Neural progenitor cell (in vitro differentiated cells): ENCODE data around the gene NHSL1. TPM values are rescaled to one million over a fixed set of nuclear protein-coding genes. Genes with fewer than 3 reads are reported as not detected.

Experiments
- DNase-seq: peaks from one replicate; pipeline ENCODE4 v3.0.0-alpha.2; 2016; ENCODE audit warnings: low spot score
- H2AFZ ChIP-seq: fragments of 200-600 bp; sonication (generic); replicated peaks from 2 replicates; pipeline ENCODE4 v1.6.1; 2016; ENCODE audit warnings: antibody characterized with exemption
- H3F3A ChIP-seq: fragments of 200-600 bp; sonication (generic); 2 replicates; pipeline ENCODE4 v1.6.1; 2016; ENCODE audit warnings: antibody characterized with exemption, low read depth
- H3K27ac ChIP-seq: fragments of 200-600 bp; sonication (generic); 2 replicates; pipeline ENCODE4 v1.5.1; 2016; ENCODE audit warnings: mild to moderate bottlenecking
- H3K27me3 ChIP-seq: fragments of 200-600 bp; sonication (generic); 2 replicates; pipeline ENCODE4 v1.6.1; 2016; ENCODE audit warnings: mild to moderate bottlenecking, moderate library complexity
- H3K36me3 ChIP-seq: fragments of 200-600 bp; sonication (generic); 2 replicates; pipeline ENCODE4 v1.5.1; 2016
- H3K4me1 ChIP-seq: fragments of 200-600 bp; sonication (generic); 2 replicates; pipeline ENCODE4 v1.6.1; 2016; ENCODE audit warnings: mixed run types
- H3K4me2 ChIP-seq: fragments of 200-600 bp; sonication (generic); 2 replicates; pipeline ENCODE4 v1.6.1; 2016
- H3K4me3 ChIP-seq: fragments of 200-600 bp; sonication (generic); 2 replicates; pipeline ENCODE4 v1.5.1; 2016
- H3K79me2 ChIP-seq: fragments of 200-600 bp; sonication (generic); 2 replicates; pipeline ENCODE4 v1.6.1; 2016; ENCODE audit warnings: low read depth
- H3K9ac ChIP-seq: fragments of 200-600 bp; sonication (generic); 2 replicates; pipeline ENCODE4 v1.6.1; 2016
- H3K9me3 ChIP-seq: fragments of 200-600 bp; sonication (generic); 2 replicates; pipeline ENCODE4 v1.5.1; 2016; ENCODE audit warnings: low read depth
- H4K20me1 ChIP-seq: fragments of 200-600 bp; sonication (generic); 2 replicates; pipeline ENCODE4 v1.6.1; 2016; ENCODE audit warnings: low read depth
- H3K27ac Mint-ChIP-seq: 3 replicates; pipeline ENCODE4 v1.8.0; 2021; ENCODE audit warnings: mixed read lengths
- H3K27me3 Mint-ChIP-seq: 2 replicates; pipeline ENCODE4 v1.8.0; 2022; ENCODE audit warnings: low read depth, mild to moderate bottlenecking, inconsistent platforms, moderate library complexity, mixed read lengths; ENCODE audit not compliant: insufficient read depth
- H3K36me3 Mint-ChIP-seq: 3 replicates; pipeline ENCODE4 v1.8.0; 2021; ENCODE audit warnings: mixed read lengths
- H3K4me1 Mint-ChIP-seq: 3 replicates; pipeline ENCODE4 v1.8.0; 2021; ENCODE audit warnings: mixed read lengths
- H3K4me3 Mint-ChIP-seq: 3 replicates; pipeline ENCODE4 v1.8.0; 2021; ENCODE audit warnings: mild to moderate bottlenecking, moderate library complexity, mixed read lengths
- H3K9me3 Mint-ChIP-seq: 3 replicates; pipeline ENCODE4 v1.8.0; 2020; ENCODE audit warnings: mixed read lengths
- EZH2 ChIP-seq: fragments of 200-600 bp; sonication (generic); IDR thresholded peaks from 2 replicates; pipeline ENCODE4 v1.6.1; 2017; ENCODE audit warnings: antibody characterized with exemption, mild to moderate bottlenecking, moderate library complexity
- EZH2phosphoT487 ChIP-seq: fragments of 200-600 bp; sonication (generic); IDR thresholded peaks from 2 replicates; pipeline ENCODE4 v1.6.1; 2017; ENCODE audit warnings: antibody characterized with exemption
- total RNA-seq: library from RNA; depleted of rRNA; stranded (reverse); fragments of >200 nt; gene quantifications from 2 replicates; pipeline ENCODE4 v1.2.3, GENCODE V29; 2015; ENCODE audit warnings: low replicate concordance
- TF ChIP-seq, protein P1 (sequence below): fragments of 200-600 bp; sonication (generic); IDR thresholded peaks from 2 replicates; pipeline ENCODE4 v1.5.1; 2017; ENCODE audit warnings: antibody characterized with exemption, mild to moderate bottlenecking

Gene NHSL1
- total RNA-seq, 1 donor from 2014 or later = 12.1 TPM

DNA sequence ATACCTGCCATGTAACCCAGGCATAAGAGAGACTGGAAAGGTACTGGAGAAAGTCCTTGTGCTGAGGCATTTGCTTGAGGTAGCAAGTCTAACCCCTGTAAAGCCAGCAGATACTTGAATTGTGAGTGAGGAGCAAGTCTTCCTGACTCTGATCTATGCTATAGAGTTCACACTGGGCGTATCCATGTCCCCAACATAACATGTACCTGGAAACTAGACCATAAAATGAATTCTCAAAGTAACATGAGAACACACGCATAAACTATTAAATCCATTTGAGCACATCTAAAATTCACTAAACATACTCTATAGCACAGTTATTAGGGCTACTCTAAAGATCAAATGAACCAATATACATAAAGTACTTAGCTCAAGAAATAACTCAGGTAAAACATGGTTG lies 2.0 kb downstream of the NHSL1 start:
- Histone ChIP-seq H2AFZ (no peak overlapping the region), H3K4me1 (peaks cover 51% of the 10 kb centered on the region), H3K4me2 (no peak overlapping the region), H4K20me1 (peaks cover 38% of the 10 kb centered on the region), H3K79me2 (peaks cover 32% of the 10 kb centered on the region), H3K27ac (no peak overlapping the region), H3K27me3 (no peaks in the 10 kb centered on the region), H3F3A (peaks cover 20% of the 10 kb centered on the region), H3K36me3 (no peaks in the 10 kb centered on the region), H3K4me3 (no peak overlapping the region), H3K9ac (no peak overlapping the region), H3K9me3 (no peaks in the 10 kb centered on the region)
- H3K4me3 Mint-ChIP-seq = peak overlapping the region; percentile 85
- peaks cover 16% of the 10 kb centered on the region for H3K36me3 Mint-ChIP-seq
- peak overlapping the region; percentile 87 for H3K27ac Mint-ChIP-seq
- no peaks in the 10 kb centered on the region for H3K9me3 Mint-ChIP-seq
- no peaks in the 10 kb centered on the region for H3K27me3 Mint-ChIP-seq
- no peak for DNase-seq
- TF ChIP-seq EZH2phosphoT487 (no peak), EZH2 (no peak)
- TF ChIP-seq, protein P1, sequence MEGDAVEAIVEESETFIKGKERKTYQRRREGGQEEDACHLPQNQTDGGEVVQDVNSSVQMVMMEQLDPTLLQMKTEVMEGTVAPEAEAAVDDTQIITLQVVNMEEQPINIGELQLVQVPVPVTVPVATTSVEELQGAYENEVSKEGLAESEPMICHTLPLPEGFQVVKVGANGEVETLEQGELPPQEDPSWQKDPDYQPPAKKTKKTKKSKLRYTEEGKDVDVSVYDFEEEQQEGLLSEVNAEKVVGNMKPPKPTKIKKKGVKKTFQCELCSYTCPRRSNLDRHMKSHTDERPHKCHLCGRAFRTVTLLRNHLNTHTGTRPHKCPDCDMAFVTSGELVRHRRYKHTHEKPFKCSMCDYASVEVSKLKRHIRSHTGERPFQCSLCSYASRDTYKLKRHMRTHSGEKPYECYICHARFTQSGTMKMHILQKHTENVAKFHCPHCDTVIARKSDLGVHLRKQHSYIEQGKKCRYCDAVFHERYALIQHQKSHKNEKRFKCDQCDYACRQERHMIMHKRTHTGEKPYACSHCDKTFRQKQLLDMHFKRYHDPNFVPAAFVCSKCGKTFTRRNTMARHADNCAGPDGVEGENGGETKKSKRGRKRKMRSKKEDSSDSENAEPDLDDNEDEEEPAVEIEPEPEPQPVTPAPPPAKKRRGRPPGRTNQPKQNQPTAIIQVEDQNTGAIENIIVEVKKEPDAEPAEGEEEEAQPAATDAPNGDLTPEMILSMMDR = no peak
- peaks cover 78% of the 10 kb centered on the region for H3K4me1 Mint-ChIP-seq

DNA sequence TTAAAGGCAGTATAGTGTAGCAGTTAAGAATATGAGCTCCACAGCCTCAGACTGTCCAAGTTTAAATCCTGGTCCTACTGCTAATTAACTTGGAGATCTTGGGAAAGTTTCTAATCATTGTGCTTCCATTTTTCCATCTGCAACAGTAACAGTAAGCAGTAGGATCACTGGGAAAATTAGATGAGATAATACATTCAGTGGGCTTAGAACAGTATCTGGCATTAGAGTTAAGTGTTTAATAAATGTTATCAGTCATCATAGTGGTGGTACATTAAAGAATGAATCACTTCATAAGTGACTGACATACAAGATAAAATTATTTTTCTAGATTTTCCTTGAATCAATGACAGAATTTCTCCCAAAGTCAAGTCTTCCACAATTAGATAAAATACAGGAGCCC lies 5.0 kb downstream of the NHSL1 start:
- Histone ChIP-seq H3K4me2 (no peak overlapping the region), H2AFZ (no peak overlapping the region), H3K9me3 (no peaks in the 10 kb centered on the region), H4K20me1 (peaks cover 26% of the 10 kb centered on the region), H3K36me3 (no peaks in the 10 kb centered on the region), H3K9ac (no peak overlapping the region), H3K79me2 (peaks cover 32% of the 10 kb centered on the region), H3K27me3 (no peaks in the 10 kb centered on the region), H3K4me3 (no peak overlapping the region), H3F3A (peaks cover 4% of the 10 kb centered on the region), H3K27ac (no peak overlapping the region), H3K4me1 (peaks cover 41% of the 10 kb centered on the region)
- no peaks in the 10 kb centered on the region for H3K27me3 Mint-ChIP-seq
- no peaks in the 10 kb centered on the region for H3K9me3 Mint-ChIP-seq
- H3K27ac Mint-ChIP-seq = no peak overlapping the region
- DNase-seq = no peak
- H3K4me1 Mint-ChIP-seq = peaks cover 63% of the 10 kb centered on the region
- H3K4me3 Mint-ChIP-seq = no peak overlapping the region
- peaks cover 16% of the 10 kb centered on the region for H3K36me3 Mint-ChIP-seq
- TF ChIP-seq, protein P1 = no peak
- TF ChIP-seq EZH2phosphoT487 (no peak), EZH2 (no peak)

DNA sequence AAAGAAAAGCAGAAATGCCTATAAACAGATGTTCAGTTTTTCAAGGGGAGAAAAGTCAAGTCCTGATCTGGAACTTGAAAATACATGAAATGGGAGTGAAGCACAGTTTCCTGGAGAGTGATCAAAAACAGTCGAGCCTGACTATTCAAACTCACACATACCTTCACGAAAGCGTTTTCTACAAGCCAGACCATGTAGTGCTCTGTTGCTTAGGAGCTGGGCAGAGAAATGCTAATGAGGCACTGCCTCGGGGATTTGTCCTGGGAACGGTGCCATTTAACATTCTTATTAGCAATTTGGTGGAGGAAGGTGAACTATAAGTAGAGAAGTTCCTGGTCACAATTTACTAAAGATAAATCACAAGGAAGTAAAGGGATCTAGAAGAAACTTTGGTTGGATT lies 5.9 kb downstream of the NHSL1 start:
- peak overlapping the region; percentile 95 for H3K27ac Mint-ChIP-seq
- TF ChIP-seq EZH2 (no peak), EZH2phosphoT487 (no peak)
- TF ChIP-seq, protein P1 = no peak
- H3K36me3 Mint-ChIP-seq = peaks cover 21% of the 10 kb centered on the region
- DNase-seq = peak; percentile 43
- Histone ChIP-seq H2AFZ (no peak overlapping the region), H3K4me1 (peaks cover 32% of the 10 kb centered on the region), H3K9me3 (no peaks in the 10 kb centered on the region), H3K79me2 (peaks cover 23% of the 10 kb centered on the region), H3K4me3 (no peak overlapping the region), H3F3A (no peaks in the 10 kb centered on the region), H3K9ac (no peak overlapping the region), H3K36me3 (no peaks in the 10 kb centered on the region), H3K4me2 (peak overlapping the region; percentile 16), H3K27me3 (no peaks in the 10 kb centered on the region), H4K20me1 (peaks cover 17% of the 10 kb centered on the region), H3K27ac (no peak overlapping the region)
- H3K9me3 Mint-ChIP-seq = no peaks in the 10 kb centered on the region
- peaks cover 64% of the 10 kb centered on the region for H3K4me1 Mint-ChIP-seq
- no peaks in the 10 kb centered on the region for H3K27me3 Mint-ChIP-seq
- peak overlapping the region; percentile 39 for H3K4me3 Mint-ChIP-seq
